Activated naive CD8-positive, alpha-beta T cell treated with anti-CD3 and anti-CD28 coated beads for 36 hours (primary cell): Measurements from ENCODE around the gene BCAT1. TPM values are rescaled to one million over a fixed set of nuclear protein-coding genes. Genes with fewer than 3 reads are reported as not detected.

Experiments used
- total RNA-seq, 2 experiments: library from RNA; stranded (reverse); gene quantifications; one replicate each; pipeline ENCODE4 v1.2.3, GENCODE V29; 2021

BCAT1 gene
- total RNA-seq, 2 experiments from 2014 or later = 58.7 to 59.6 TPM

Other genes with a start within 250 kb of the BCAT1 start
- gene DNAI7, start 246.1 kb upstream of the BCAT1 start, total RNA-seq = not detected
- gene ETFRF1, start 246.1 kb upstream of the BCAT1 start, total RNA-seq = 10 to 100 TPM; 13.0 to 13.1 TPM